HCT116 (cell line): Measurements from ENCODE around the gene HACD3. TPM values are rescaled to one million over a fixed set of nuclear protein-coding genes. Genes with fewer than 3 reads are reported as not detected.

Experiments used
- ATAC-seq: fragments of 200-7000 bp; cut with Tn5 transposase; 2 replicates; pipeline ENCODE4 v1.9.1; 2020; ENCODE audit warnings: mild to moderate bottlenecking, moderate library complexity
- BruUV-seq: library from RNA; stranded (reverse); fragments of 400-500 nt; replicated peaks from 2 replicates; lab custom pipeline; 2021; lab: Mats Ljungman, UMichigan
- CTCF ChIA-PET: fragments of 300-600 bp; sonication (Branson Sonifier 250); formaldehyde crosslinking; loops from one replicate; lab custom pipeline; 2021; ENCODE audit warnings: antibody characterized with exemption; lab: Charles Lee
- POLR2A ChIA-PET: fragments of 300-600, 350-600 bp; sonication (Branson Sonifier 250); formaldehyde crosslinking; loops from one replicate; lab custom pipeline; 2021; ENCODE audit warnings: antibody characterized with exemption; lab: Charles Lee
- RAD21 ChIA-PET, 2 experiments: fragments of 300-600 bp; sonication (Branson Sonifier 250); formaldehyde crosslinking; loops; one replicate each; lab custom pipeline; 2023; ENCODE audit warnings: low total read pairs in 2 of 2; ENCODE audit not compliant: uncharacterized antibody in 2 of 2, unreplicated experiment in 2 of 2, low non-redundant PET in 1 of 2; lab: Charles Lee
- DNase-seq: peaks from one replicate; pipeline ENCODE4 v3.0.0-alpha.2; 2010; ENCODE audit warnings: low read depth, low spot score
- H2AFZ ChIP-seq: fragments of 200-600 bp; shearing (Covaris generic), sonication (generic); 2 replicates; pipeline ENCODE4 v1.6.1; 2017; ENCODE audit warnings: low read depth, mixed run types, mixed read lengths, antibody characterized with exemption, low read length; ENCODE audit not compliant: poor library complexity, severe bottlenecking
- H3K27ac ChIP-seq: 2 replicates; pipeline ENCODE4 v1.5.1; 2012; ENCODE audit warnings: low read depth, low read length
- H3K27me3 ChIP-seq: fragments of 200-600 bp; sonication (generic); 2 replicates; pipeline ENCODE4 v1.6.1; 2016; ENCODE audit warnings: mixed run types, low read length, mixed read lengths; ENCODE audit not compliant: insufficient read depth
- H3K36me3 ChIP-seq, 2 experiments: fragments of 200-500 bp in 1 of 2; fragments of 200-600 bp in 1 of 2; sonication (Bioruptor generic) in 1 of 2; sonication (generic) in 1 of 2; 2 replicates each; pipeline versions ENCODE4 v1.5.1 to v1.6.1; 2014 to 2016; ENCODE audit warnings: low read length in 2 of 2, inconsistent platforms in 1 of 2, mixed read lengths in 1 of 2, mixed run types in 1 of 2; ENCODE audit not compliant: insufficient read depth in 2 of 2, control insufficient read depth in 1 of 2
- H3K4me1 ChIP-seq, 2 experiments: fragments of 200-600 bp in 1 of 2; sonication (generic) in 1 of 2; 2 replicates each; pipeline versions ENCODE4 v1.5.1 to v1.6.1; 2012 to 2017; ENCODE audit warnings: low read length in 2 of 2, inconsistent platforms in 1 of 2, mild to moderate bottlenecking in 1 of 2, mixed read lengths in 1 of 2, mixed run types in 1 of 2, moderate library complexity in 1 of 2; ENCODE audit not compliant: insufficient read depth in 2 of 2, control insufficient read depth in 1 of 2
- H3K4me2 ChIP-seq: fragments of 200-600 bp; sonication (generic); 2 replicates; pipeline ENCODE4 v1.6.1; 2017; ENCODE audit warnings: mixed run types, low read length, mixed read lengths
- H3K4me3 ChIP-seq, 2 experiments: fragments of 200-600 bp in 1 of 2; sonication (generic) in 1 of 2; replicated peaks in 1 of 2; 2 replicates each; pipeline ENCODE4 v1.5.1; 2011 to 2016; ENCODE audit warnings: low read length in 2 of 2, control low read depth in 1 of 2, low read depth in 1 of 2, mild to moderate bottlenecking in 1 of 2, mixed read lengths in 1 of 2, mixed run types in 1 of 2
- H3K79me2 ChIP-seq: fragments of 200-600 bp; sonication (generic); 2 replicates; pipeline ENCODE4 v1.6.1; 2017; ENCODE audit warnings: mild to moderate bottlenecking, mixed run types, low read length, moderate library complexity, mixed read lengths; ENCODE audit not compliant: insufficient read depth
- H3K9ac ChIP-seq: fragments of 200-600 bp; sonication (generic); 2 replicates; pipeline ENCODE4 v1.6.1; 2016; ENCODE audit warnings: low read length, mixed read lengths
- H3K9me2 ChIP-seq: fragments of 200-600 bp; sonication (generic), shearing (Covaris generic); 2 replicates; pipeline ENCODE4 v1.6.1; 2017; ENCODE audit warnings: mixed run types, mild to moderate bottlenecking, moderate library complexity; ENCODE audit not compliant: insufficient read depth
- H3K9me3 ChIP-seq, 2 experiments: fragments of 200-500 bp in 1 of 2; fragments of 200-600 bp in 1 of 2; sonication (Bioruptor generic) in 1 of 2; sonication (generic) in 1 of 2; 2 replicates each; pipeline ENCODE4 v1.6.1; 2014 to 2017; ENCODE audit warnings: low read length in 2 of 2, mixed read lengths in 2 of 2, inconsistent platforms in 1 of 2, low read depth in 1 of 2, mild to moderate bottlenecking in 1 of 2, mixed run types in 1 of 2, moderate library complexity in 1 of 2; ENCODE audit not compliant: control insufficient read depth in 1 of 2, insufficient read depth in 1 of 2
- H4K20me1 ChIP-seq: fragments of 200-600 bp; sonication (generic), shearing (Covaris generic); 2 replicates; pipeline ENCODE4 v1.6.1; 2017; ENCODE audit warnings: mixed run types, mild to moderate bottlenecking, moderate library complexity; ENCODE audit not compliant: insufficient read depth
- CEBPB ChIP-seq: IDR thresholded peaks from 2 replicates; pipeline ENCODE4 v1.6.1; 2012; ENCODE audit warnings: low read depth
- CTCF ChIP-seq, 3 experiments: fragments of 200-600 bp in 1 of 3; sonication (generic) in 1 of 3; IDR thresholded peaks in 2 of 3; conservative IDR thresholded peaks in 1 of 3; 2 replicates each; pipeline ENCODE4 v1.5.1; 2012 to 2017; ENCODE audit warnings: low read depth in 2 of 3, low read length in 2 of 3, antibody characterized with exemption in 1 of 3, borderline replicate concordance in 1 of 3, control low read depth in 1 of 3, mild to moderate bottlenecking in 1 of 3, mixed read lengths in 1 of 3, mixed run types in 1 of 3, moderate library complexity in 1 of 3; ENCODE audit not compliant: insufficient read depth in 1 of 3
- EGR1 ChIP-seq: IDR thresholded peaks from 2 replicates; pipeline ENCODE4 v1.6.1; 2012; ENCODE audit warnings: low read depth
- EZH2 ChIP-seq: fragments of 200-600 bp; sonication (generic); IDR thresholded peaks from 2 replicates; pipeline ENCODE4 v1.6.1; 2017; ENCODE audit warnings: antibody characterized with exemption, mixed run types
- EZH2phosphoT487 ChIP-seq: fragments of 200-600 bp; IDR thresholded peaks from 2 replicates; pipeline ENCODE4 v1.6.1; 2018; ENCODE audit warnings: antibody characterized with exemption, borderline replicate concordance
- JUND ChIP-seq: IDR thresholded peaks from 2 replicates; pipeline ENCODE4 v1.6.1; 2012
- RAD21 ChIP-seq: IDR thresholded peaks from 2 replicates; pipeline ENCODE4 v1.6.1; 2012; ENCODE audit warnings: low read depth, mild to moderate bottlenecking
- SIN3A ChIP-seq: IDR thresholded peaks from 2 replicates; pipeline ENCODE4 v1.6.1; 2012; ENCODE audit warnings: low read depth
- SRF ChIP-seq: IDR thresholded peaks from 2 replicates; pipeline ENCODE4 v1.6.1; 2012; ENCODE audit warnings: low read depth
- TCF7L2 ChIP-seq: IDR thresholded peaks from 2 replicates; pipeline ENCODE4 v1.7.0; 2011; ENCODE audit warnings: borderline replicate concordance, inconsistent platforms; ENCODE audit not compliant: insufficient read depth, insufficient read length; ENCODE audit errors: extremely low read depth
- ZFX ChIP-seq: fragments of 450-650 bp; IDR thresholded peaks from 2 replicates; pipeline ENCODE4 v1.6.1; 2017
- intact Hi-C: fragments of 100-400 bp; cut with micrococcal nuclease; formaldehyde crosslinking; loops from 2 replicates; pipeline ENCODE4 v1.10.0; 2022
- total RNA-seq: library from RNA; stranded (reverse); gene quantifications from one replicate; pipeline ENCODE4 v1.2.1, GENCODE V29; 2021; ENCODE audit not compliant: unreplicated experiment
- TF ChIP-seq, protein P1 (sequence below): IDR thresholded peaks from 2 replicates; pipeline ENCODE4 v1.6.1; 2012
- TF ChIP-seq, protein P2 (sequence below): IDR thresholded peaks from 2 replicates; pipeline ENCODE4 v1.6.1; 2011; ENCODE audit warnings: mild to moderate bottlenecking, low read length, moderate library complexity; ENCODE audit not compliant: insufficient replicate concordance; ENCODE audit errors: extremely low read depth
- TF ChIP-seq, protein P3 (sequence below): IDR thresholded peaks from 2 replicates; pipeline ENCODE4 v1.6.1; 2012; ENCODE audit warnings: low read depth

HACD3 gene
- total RNA-seq, 1 experiment from 2014 or later, result 57.5 TPM

DNA sequence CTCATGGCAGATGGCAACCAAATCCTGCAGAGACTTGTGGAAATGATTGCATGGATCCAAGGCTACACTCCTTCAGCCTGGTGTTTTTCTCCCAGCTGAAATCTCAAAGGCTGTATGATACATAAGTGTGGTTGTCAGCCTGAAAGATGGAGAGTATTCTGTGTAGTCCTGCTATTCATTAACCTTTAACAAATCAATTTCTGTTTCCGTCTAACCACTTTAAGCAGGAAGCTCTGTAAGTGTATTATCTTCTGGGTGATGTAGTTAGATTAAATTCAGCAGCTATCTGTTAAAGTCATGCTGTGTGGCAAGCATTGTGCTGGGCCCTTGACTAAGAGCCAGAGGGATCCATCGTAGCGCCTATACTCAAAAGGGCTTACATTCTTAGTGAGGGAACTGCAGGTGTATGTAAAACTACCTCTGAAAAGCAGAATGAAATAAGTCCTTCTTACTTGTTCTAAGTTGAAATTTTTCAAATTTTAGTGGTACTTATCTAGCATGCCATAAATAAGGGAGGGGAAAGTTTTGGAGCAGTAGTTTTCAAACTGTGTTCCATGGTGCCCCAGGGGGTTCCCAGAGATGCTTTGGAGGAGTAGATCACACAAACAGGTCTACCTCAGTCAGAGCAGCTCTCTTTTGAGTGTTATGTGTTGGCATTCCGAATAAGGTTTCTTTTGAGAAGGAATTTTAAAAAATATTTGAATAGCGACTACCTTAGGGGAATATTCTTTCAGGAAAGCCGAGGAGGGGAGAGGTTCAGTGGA, 28.9 kb downstream of the HACD3 start:
- Histone ChIP-seq H3K36me3 (peaks cover 14 to 44% of the 10 kb centered on the region in 2 experiments; a peak in 2 of 4 replicates), H2AFZ (no peak overlapping the region), H3K9me2 (no peaks in the 10 kb centered on the region), H3K9ac (no peak overlapping the region), H3K4me1 (no peaks in the 10 kb centered on the region), H3K79me2 (peaks cover 38% of the 10 kb centered on the region; the same call in 1 of the 2 replicates), H3K27ac (no peak overlapping the region), H3K27me3 (no peaks in the 10 kb centered on the region), H3K4me3 (no peak overlapping the region), H4K20me1 (no peaks in the 10 kb centered on the region), H3K9me3 (no peaks in the 10 kb centered on the region), H3K4me2 (no peak overlapping the region)
- DNase-seq (no peak), ATAC-seq (no peak)
- intact Hi-C loops, result no loop called here
- RAD21 ChIA-PET, result no interaction called here
- POLR2A ChIA-PET, result no interaction called here
- CTCF ChIA-PET, result interaction anchor here (0.7 kb wide), 1 partner anchor 173 kb away, joined by 3 read pairs; no protein-coding TSS in a partner anchor
- TF ChIP-seq JUND (no peak), SRF (no peak), ZFX (no peak), EZH2 (no peak), TCF7L2 (no peak), SIN3A (no peak), EZH2phosphoT487 (no peak), CTCF (IDR thresholded peaks at IDR 0.05 in 2 of 3, conservative IDR thresholded peaks at IDR 0.05 in 1 of 3; ENCODE audit: borderline replicate concordance in 1 of 3, insufficient read depth in 1 of 3, low read depth in 2 of 3, low read length in 2 of 3) (no peak), CEBPB (no peak), RAD21 (no peak), EGR1 (no peak)
- TF ChIP-seq, protein P1, sequence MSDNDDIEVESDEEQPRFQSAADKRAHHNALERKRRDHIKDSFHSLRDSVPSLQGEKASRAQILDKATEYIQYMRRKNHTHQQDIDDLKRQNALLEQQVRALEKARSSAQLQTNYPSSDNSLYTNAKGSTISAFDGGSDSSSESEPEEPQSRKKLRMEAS, result no peak
- TF ChIP-seq, protein P2, sequence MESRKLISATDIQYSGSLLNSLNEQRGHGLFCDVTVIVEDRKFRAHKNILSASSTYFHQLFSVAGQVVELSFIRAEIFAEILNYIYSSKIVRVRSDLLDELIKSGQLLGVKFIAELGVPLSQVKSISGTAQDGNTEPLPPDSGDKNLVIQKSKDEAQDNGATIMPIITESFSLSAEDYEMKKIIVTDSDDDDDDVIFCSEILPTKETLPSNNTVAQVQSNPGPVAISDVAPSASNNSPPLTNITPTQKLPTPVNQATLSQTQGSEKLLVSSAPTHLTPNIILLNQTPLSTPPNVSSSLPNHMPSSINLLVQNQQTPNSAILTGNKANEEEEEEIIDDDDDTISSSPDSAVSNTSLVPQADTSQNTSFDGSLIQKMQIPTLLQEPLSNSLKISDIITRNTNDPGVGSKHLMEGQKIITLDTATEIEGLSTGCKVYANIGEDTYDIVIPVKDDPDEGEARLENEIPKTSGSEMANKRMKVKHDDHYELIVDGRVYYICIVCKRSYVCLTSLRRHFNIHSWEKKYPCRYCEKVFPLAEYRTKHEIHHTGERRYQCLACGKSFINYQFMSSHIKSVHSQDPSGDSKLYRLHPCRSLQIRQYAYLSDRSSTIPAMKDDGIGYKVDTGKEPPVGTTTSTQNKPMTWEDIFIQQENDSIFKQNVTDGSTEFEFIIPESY, result no peak
- TF ChIP-seq, protein P3, sequence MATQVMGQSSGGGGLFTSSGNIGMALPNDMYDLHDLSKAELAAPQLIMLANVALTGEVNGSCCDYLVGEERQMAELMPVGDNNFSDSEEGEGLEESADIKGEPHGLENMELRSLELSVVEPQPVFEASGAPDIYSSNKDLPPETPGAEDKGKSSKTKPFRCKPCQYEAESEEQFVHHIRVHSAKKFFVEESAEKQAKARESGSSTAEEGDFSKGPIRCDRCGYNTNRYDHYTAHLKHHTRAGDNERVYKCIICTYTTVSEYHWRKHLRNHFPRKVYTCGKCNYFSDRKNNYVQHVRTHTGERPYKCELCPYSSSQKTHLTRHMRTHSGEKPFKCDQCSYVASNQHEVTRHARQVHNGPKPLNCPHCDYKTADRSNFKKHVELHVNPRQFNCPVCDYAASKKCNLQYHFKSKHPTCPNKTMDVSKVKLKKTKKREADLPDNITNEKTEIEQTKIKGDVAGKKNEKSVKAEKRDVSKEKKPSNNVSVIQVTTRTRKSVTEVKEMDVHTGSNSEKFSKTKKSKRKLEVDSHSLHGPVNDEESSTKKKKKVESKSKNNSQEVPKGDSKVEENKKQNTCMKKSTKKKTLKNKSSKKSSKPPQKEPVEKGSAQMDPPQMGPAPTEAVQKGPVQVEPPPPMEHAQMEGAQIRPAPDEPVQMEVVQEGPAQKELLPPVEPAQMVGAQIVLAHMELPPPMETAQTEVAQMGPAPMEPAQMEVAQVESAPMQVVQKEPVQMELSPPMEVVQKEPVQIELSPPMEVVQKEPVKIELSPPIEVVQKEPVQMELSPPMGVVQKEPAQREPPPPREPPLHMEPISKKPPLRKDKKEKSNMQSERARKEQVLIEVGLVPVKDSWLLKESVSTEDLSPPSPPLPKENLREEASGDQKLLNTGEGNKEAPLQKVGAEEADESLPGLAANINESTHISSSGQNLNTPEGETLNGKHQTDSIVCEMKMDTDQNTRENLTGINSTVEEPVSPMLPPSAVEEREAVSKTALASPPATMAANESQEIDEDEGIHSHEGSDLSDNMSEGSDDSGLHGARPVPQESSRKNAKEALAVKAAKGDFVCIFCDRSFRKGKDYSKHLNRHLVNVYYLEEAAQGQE, result no peak
- BruUV-seq, result no TSS peak
